Islet of Langerhans (tissue), 1 donor: ENCODE data around the gene DMAC2L.
"Not testable (repeated sequence)": the region's sequence is repeated elsewhere in the genome, so short reads cannot be mapped to it uniquely, and the experiment has no call there.

ENCODE experiments used
- FAIRE-seq: peaks from one replicate; lab custom pipeline; 2011; peaks lifted over from hg19 to GRCh38; lab: Jason Lieb, UNC

The DMAC2L gene, protein sequence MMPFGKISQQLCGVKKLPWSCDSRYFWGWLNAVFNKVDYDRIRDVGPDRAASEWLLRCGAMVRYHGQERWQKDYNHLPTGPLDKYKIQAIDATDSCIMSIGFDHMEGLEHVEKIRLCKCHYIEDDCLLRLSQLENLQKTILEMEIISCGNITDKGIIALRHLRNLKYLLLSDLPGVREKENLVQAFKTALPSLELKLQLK

DNA sequence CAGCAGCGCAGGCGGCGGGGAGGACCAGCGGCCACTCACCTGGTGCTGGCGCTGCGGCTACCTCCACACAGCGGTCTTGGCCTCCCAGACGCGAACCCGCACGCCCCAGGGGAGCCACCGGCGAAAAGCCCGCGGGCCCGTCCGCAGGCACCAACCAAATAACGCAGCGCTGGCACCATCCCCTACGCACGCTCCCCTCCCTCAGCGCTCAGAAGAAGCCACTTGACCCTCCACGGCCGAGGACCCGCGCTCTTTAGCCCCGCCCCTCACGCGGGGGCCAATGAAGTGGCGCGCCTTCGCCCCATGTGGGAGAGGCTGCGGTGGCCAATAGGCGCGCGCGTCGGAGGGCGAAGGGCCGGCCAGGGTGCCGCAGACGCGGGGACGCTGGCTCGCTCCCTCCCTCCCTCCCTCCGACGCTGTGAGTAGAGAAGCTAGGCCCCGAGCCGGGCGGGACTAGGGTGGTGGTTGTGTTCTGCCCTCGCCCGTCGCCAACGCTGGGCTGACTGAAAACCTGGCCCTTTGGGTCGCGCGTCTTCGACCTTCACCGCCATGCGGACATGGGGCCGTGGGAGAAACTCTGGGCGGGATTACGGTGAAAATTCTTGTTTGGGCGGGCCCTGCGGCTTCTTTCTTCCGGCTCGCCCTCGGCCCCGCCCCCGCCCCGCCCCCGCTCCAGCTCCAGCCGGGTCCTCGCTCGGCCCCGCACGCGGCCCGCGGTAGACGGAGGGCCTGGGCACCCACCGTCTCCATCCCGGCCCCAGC lies at the start of gene DMAC2L, which contains the start of gene L2HGDH:
DMAC2L (plus strand) TSS at position 353 of the 762 bp plus-strand sequence. CDS start 9,164 bp downstream, outside the sequence.
L2HGDH (minus strand) TSS at position 258 of the 762 bp plus-strand sequence; CDS start at position 179, 79 bp downstream.
- no peak for FAIRE-seq

DNA sequence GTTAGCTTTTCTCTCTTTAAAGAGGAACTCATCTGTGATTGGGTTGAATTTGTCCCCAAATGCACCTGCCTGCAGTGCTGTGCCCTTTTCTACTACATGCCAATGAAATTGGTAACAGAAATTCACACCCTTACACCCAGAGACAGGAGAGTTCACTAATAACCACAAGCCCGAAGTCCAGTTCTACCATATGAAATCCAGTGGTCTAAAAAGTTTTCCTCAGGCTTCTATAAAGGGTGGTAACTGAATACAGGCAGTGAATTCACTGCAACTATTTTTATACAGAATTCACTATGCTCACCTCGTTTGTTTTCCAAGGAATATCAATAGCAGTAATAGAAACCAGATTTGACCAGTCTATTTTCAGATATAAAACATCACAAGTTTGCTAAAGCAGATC lies 49.3 kb upstream of the DMAC2L start:
- no peak for FAIRE-seq

DNA sequence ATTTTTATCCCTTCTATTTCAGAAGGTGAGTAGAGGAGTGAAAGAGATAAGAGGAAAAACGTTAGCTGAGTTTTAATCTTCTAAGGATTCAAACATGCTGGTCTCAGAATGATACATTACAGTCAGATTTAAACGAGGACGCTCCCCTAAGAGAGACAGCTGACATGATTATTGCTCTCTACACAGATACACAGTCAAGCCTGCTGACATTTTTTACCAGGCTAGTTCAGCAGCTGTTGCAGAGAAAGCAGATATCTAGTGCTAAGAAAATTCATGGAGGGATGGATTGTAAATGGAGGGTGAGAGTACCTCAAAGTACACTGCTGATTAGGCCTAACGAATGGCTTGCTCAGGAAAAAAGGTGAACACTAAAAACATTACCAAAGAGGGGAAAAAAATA lies 48.8 kb upstream of the DMAC2L start:
- FAIRE-seq, result no peak

DNA sequence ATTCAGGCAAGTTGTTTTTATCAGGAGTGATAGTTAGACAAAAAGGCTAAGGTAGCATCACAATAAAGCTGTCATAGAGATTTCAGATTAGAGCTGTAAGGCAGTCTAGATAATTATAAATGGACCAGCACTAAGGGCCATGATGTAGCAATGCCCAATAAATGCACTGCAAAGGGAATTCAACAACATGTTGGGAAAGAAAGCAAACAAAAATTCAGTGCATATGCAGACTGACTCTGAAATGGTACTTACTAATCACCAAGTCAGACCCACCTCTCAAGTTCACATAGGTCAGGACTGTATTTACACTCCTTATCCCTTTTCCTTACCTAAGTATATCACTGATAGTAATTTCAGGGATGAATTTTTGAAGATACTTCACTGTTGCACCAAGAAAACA lies 47.1 kb upstream of the DMAC2L start:
- FAIRE-seq, result no peak

DNA sequence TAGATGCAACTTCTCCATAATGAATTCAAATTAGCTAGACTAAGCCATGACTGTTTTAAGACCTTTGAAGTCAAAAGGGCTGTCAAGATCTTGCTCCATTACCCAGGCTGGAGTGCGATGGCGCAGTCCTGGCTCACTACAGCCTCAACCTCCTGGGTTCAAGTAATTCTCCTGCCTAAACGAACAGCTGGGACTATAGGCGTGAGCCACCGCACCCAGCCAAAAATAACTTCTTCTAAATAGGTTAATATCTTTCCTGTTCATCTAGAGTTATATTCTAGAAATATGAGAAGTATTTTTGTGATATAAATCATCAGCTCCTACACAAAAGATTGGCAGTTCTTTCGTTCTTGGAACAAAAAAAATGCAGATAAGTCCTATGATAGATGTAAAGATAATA lies 41.2 kb upstream of the DMAC2L start:
- no peak for FAIRE-seq

DNA sequence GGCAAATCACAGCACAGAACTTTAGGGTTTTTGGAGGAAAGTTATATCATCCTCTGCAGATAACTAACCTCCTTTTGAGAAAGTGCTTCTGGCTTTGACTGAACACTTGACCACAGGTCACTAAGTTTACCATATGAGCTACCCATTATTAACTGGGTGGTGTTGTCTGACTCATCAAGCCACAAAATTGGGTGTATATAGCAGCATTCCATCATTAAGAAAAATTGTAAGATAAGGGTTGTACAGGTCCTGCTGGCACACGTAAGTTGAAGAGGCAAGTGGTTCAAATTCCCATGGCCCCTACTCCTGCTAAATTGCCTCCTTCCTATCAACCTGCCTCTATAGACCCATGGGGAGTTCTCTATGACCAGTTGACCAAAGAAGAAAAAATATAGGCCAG lies 39.6 kb upstream of the DMAC2L start:
- no peak for FAIRE-seq

DNA sequence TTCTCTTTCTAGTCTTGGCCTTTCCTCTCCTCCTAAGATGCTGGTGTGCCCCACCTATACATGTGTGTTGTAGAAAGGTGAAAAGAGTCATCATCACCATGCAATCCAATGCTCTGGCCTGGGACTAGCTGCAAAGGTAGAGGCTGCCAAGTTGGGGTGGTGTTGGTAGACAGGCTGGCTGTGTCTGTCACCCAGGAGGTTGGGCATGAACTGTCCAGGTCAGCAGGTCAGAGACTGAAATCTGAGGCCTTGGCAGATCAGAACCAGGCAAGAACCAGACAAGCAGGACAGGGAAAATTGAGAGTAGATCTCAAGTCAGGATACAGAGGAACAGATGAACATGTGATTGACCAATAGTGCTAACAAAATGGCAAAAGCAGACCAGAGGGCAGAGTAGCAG lies 26.3 kb upstream of the DMAC2L start:
- no peak for FAIRE-seq

DNA sequence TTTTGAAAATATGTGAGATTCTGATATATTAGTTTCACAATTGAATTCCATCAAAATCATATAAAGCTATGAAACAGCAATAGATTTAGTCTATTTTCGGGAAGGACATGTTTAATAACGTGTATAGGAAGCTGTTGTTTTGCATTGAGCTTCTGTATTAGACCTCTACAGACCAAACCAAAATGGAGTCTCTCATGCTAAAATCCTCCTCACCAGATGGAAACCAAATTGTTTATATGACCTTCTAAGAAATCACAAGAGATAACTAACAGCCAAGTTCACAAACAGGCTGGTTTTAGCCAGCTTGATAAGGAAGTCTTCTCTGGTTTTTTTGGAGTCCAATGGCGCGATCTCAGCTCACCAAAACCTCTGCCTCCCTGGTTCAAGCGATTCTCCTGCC lies 24.0 kb upstream of the DMAC2L start:
- FAIRE-seq, result no peak

DNA sequence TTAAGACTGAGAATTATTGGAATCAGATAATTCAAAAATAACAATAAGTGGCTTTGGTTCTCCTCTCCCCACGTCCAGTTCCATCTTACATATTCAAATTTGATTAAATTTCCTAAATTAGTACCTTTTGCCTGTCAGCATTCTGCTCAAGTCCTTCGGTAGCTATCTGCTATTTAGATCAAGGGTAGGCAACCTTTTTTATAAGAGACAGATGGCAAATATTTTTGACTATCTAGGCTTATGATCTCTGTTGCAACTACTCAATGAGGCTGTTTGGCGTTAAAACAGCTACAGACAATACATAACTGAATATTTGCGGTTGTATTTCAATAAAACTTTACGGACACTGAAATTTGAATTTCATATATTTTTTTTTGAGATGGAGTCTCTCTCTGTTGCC lies 21.8 kb upstream of the DMAC2L start:
- no peak for FAIRE-seq

DNA sequence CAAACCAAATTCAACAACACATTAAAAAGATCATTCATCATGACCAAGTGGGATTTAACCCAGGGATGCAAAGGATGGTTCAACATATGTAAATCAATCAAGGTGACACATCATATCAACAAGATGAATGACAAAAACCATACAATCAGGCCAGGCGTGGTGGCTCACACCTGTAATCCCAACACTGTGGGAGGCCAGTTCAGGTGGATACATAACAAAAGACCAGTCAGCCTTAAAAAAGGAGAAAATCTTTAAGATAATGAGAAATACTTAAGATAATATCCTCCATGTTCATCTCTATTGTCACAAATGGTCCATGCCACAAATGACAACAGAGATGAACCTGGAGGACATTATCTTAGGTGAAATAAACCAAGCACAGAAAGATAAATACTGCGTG lies 12.5 kb upstream of the DMAC2L start:
- no peak for FAIRE-seq

DNA sequence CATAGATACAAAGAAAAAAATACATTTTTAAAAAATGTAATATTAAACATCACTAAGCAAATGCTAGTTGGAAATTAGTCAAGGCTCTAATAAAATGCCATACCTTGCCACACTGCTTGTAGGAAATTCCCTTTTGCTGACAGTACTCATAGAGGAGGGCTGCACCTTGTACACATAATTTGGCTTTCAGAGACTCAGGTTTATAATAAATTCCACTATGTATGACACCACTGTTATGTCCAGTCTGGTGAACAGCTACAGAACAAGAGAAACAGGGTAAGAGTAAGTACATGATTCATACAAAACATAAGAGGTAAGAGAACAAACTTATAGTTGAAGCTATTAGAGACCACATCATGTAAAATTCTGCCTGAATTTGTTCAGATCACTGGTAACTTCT lies 10.2 kb upstream of the DMAC2L start:
- no peak for FAIRE-seq

DNA sequence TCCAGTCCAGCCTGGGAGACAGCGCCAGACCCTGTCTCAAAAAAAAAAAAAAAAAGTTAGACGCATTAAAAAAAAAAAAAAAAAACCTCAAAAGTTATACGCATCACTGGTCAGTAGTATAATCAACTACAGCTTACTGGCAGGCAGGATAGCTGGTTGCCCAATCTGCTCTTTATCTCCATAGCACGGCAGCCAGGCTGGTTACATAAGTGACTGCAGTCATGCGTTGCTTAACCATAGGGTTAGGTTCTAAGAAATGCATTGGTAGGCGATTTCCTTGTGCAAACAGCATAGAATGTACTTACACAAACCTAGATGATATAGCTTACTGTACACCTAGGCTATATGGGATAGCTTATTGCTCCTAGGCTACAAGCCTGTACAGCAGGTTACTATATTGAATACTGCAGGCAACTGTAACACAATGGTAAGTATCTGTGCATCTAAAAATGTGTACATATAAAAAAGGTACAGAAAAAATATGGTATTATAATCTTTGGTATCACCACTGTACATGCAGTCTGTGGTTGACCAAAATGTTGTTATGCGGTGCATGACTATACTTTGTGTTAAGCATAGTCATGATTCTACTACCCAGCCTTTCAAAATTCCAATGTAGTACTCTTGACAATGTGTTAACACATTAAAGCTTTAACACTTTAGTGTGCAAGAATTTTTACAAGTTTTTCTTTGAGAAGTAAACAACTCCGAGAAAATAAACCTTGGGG lies 8.2 kb upstream of the DMAC2L start:
- FAIRE-seq, result no peak

DNA sequence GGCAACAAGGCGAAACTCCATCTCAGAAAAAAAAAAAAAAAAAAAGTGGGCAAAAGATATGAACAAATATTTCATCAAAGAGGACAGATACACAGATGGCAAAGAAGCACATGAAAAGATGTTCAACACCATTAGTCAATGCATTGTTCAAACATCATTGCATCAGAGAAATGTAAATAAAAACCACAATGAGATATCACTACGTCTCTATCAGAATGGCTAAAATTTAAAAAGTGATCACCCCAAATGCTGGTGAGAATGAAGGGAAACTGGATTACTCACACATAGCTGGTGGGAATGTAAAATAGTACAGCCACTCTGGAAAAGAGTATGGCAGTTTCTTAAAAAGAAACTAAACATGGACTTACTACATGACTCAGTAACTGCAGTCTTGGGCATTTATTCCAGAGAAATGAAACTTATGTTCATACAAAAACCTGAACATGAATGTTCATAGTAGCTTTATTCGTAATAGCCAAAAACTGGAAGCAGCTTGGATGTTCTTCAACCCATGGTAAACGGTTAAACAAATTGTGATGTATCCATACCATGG lies 3.7 kb upstream of the DMAC2L start:
- FAIRE-seq, result no peak

DNA sequence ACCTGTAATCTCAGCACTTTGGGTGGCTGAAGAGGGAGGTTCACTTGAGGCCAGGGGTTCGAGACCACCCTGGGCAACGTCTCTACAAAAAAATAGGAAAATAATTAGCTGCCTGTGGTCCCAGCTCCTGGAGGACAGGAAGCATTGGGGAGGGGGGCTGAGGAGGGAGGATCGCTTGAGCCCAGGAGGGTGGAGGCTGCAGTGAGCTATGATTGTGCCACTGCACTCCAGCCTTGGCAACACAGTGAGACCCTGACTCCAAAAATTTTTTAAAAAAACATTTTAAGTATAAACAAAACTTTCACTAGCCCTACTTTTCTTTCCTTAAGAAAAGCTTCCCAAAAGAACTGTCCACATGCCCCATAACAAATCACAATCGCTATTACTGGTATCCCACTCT lies 1.7 kb upstream of the DMAC2L start:
- no peak for FAIRE-seq

DNA sequence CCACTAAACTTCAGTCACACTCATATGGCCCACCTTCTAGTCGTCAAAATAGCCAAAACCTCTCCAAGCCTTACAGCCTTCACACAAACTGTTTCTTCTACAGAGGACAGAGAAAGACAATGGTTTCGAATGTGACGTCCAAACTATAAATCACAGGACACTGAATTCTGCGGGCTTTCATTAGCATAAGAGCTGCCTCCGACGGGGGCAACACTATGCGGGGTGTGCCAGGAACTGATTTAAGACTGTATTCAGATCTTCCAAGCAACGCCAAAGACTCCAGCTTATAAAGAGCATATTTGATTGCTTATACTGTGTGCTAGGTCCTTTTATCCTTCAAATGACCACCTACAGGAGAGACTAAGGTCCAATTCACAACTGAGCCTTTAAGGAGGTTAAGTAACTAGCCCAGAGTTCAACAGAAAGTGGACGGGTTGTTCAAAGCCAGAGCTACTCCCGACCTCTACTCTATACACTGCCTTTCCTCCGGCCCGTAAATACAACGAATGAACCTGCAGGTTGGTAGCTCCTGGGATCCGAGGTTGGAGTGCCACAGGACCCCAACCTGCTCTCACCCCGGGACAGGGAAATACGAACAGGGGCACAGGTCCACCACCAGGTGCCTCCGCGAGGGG lies 670 bp upstream of the DMAC2L start:
- no peak for FAIRE-seq

DNA sequence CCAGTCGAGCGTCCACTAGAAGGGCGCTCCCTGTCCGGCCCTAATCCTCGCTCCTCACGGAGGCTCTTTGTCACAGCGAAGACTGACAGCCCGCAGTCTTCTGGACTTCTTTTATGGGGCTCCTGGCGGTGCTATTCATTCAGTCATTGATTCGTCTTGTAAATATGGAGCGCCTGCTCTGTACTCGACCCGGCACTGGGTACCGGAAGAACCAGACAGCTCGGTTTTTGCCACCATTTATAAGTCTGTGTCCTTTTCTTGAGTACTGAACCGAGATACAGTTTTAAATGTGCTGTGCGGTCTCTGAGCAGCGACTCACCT lies 570 bp downstream of the DMAC2L start:
- no peak for FAIRE-seq

DNA sequence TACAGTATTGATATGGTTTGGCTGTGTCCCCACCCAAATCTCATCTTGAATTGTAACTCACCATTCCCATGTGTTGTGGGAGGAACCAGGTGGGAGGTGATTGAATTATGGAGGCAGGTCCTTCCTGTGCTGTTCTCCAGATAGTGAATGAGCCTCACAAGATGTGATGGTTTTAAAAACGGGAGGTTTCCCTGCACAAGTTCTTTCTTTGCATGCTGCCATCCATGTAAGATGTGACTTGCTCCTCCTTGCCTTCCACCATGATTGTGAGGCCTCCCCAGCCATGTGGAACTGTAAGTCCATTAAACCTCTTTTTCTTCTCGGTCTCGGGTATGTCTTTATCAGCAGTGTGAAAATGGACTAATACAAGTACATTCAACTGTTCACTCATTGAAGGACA lies 2.0 kb downstream of the DMAC2L start:
- FAIRE-seq, result not testable (repeated sequence)

DNA sequence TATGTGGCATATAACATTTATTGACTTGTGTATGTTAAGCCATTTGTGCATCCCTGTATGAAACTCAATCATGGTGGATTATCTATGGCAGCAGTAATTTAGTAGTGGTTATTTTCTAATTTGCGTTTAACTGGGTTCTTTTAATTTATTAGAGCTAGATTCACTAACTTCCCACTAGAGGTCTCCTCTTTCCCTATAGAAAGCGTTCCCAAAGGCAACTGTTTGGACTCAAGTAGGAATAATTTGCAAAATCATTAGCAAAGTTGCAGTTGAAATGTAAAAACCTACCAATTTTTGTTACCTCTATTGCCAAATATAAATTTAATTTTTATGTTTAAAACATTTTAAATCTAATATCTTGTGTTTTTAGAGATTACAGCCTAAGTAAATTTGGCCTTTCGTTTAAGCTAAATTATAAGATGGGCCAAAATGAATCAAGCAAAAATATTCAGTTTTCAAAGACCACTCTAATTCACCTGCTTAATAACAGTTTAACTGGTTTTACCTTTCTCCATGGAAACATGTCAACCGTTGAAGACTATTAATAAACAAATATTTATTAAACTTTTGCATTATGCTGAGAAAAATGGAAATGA lies 6.0 kb downstream of the DMAC2L start:
- FAIRE-seq, result peak; percentile 73

DNA sequence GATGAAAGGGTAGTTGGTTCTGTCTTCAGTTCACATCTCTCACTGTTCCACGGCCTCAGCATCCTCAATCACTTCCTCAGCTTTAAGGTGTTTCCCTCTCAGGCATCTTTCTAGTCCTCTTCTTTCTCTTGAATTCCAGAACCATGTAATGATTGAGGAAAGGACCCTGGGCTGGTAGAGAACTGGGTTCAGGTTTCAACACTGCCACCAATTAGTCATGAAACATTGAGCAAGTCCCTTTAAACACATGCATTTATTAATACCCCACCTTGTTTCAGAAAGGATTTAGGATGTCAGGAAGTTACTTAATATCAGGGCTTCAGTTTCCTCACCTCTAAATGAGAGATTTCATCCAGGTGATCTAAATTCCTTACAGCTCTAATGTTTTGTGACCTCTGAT lies 7.2 kb downstream of the DMAC2L start:
- no peak for FAIRE-seq

DNA sequence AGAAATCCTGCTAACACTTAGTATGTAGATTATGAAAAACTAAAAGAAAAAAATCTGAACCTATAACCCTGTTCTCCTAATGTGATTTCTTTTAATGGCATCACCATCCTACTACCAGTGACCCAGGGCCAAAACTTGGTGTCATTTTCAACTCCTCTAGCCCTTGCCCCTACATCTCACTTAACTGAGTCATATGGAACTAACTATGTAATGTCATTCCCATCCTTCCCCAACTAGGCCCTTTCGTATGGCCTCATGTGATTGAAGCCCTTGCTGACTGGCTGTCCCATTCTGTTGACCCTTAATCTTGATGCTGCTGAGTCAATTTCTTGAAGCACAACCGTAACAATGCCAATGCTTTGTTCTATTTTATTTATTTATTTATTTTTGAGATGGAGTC lies 7.6 kb downstream of the DMAC2L start:
- no peak for FAIRE-seq

DNA sequence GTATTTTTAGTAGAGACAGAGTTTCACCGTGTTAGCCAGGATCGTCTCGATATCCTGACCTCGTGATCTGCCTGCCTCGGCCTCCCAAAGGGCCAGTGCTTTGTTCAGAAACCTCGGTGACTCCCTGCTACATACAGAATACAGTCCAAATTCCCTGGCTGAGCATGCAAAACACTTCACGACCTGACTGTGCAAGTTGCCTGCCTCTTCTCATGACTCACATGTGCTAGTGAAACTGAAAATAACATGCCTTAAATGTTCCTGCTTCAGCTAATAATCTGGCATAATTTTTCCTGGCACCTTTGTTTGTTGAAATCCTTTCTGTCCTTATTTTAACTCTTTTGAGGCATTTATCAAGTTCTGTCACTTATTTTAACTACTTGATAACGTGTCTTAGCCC lies 8.2 kb downstream of the DMAC2L start:
- FAIRE-seq, result no peak

DNA sequence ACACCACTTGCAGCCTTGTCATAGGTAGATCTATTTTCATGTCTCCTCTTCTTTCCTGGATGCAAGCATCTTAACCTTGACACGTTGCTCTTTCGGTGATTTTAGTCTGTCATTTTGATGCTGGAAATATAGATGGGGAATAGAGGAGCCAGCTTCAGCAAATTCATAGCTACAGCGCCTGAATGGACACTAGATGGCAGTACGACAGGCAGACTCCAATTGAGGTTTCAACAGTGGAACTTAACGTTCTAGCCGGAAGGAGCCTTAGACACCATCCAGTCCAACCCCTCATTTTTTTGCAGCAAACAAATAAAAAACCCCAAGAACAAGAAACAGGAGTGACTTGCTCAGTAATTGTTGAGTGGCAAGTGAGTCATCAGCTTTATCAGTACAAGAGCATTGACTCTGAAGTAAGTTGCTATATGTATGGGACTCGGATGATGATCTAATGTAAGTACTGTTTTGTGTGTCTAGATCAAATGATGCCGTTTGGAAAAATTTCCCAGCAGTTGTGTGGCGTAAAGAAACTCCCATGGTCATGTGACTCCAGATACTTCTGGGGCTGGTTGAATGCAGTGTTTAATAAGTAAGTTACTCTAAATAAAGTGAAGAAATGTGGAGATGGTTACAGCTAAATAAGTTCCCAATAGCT lies 9.0 kb downstream of the DMAC2L start:
- peak; percentile 98 for FAIRE-seq
